IPS-18c (cell line): ENCODE measurements around the gene SLC25A24.
"Not testable (repeated sequence)": the region's sequence is repeated elsewhere in the genome, so short reads cannot be mapped to it uniquely, and the experiment has no call there.

Experiments
- H3K4me3 ChIP-seq: 2 replicates; pipeline ENCODE4 v1.7.0; 2013; ENCODE audit warnings: low read depth, mild to moderate bottlenecking, low read length, moderate library complexity; ENCODE audit not compliant: insufficient read depth
- H3K9me3 ChIP-seq: one replicate; pipeline ENCODE4 v1.6.1; 2013; ENCODE audit warnings: mild to moderate bottlenecking, low read length, moderate library complexity; ENCODE audit not compliant: control insufficient read depth, insufficient read depth

The SLC25A24 gene

DNA sequence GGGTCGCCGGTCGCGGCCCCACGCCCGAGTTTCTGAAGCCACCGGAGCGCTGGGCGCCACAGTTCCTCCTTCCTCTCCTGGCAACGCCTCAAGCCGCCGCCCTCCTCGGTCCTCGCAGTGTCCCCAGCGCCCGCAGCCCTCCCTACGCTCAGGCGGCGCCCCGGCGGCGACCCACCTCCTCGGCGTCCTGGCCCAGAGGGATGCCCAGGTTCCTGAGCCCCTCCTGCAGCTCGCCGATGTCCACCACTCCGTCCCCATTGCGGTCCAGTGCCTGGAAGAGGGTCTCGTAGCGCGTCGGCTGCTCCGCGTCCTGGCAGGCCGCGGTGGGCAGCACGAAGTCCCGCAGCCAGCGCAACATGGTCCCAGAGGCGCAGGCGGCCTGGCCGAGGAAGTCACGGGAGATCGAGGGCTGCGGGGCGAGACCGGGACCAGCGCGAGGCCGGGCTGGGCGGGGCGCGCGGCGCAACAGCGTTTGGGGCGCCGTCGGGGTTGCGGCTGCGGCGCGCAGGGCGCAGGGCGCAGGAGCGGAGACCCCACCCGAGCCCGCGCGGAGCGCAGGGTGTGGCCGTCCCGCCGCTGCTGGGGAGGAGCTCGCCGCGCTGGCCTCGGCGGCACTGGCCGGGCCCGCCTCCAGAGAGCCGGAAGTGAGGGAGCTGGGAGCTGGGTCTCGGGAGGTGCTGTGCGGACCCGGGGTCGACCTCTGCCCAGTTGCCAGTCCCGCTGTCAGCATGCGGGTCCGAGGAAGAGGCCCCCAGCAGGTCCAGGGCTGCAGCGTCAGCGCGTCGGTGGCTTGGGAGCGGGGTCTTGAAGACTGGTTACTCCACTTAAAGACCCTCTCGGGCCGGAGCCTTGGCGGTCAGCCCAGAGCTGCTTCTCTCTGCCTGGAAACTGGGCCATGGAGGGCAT lies at the start of gene SLC25A24:
TSS of gene SLC25A24 (minus strand) at position 563 of the 906 bp plus-strand sequence. CDS start at position 358, 205 bp downstream.
- H3K9me3 ChIP-seq, result peaks cover 2% of the 10 kb centered on the region

DNA sequence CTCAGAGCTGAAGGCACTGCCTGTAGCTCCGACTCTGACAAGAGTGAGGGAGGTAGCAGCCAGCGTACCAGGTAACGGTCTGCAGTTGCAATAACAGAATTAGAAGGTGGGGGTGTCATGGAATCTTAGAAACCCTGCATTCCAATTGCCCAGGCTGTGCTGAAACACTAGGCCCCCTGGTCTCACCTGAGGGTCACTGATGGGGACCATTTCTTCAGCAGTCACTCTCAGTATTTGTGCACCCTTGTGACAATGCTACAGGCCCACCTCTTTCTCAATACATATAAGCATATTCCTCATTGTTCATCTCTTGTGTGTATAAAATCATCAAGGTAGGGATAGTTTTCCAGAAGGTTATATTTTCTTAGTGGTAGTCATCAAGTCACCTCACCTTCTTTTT lies 43.8 kb upstream of the SLC25A24 start, which contains the start of gene NBPF4:
TSS of gene NBPF4 (minus strand) at position 101 of the 400 bp plus-strand sequence. CDS start 315 bp downstream, outside the sequence.
- not testable (repeated sequence) for H3K4me3 ChIP-seq, H3K9me3 ChIP-seq

More for the DNA sequence above, at the start of gene SLC25A24:
- H3K4me3 ChIP-seq, result peak within 1 kb of the TSS; percentile 87

DNA sequence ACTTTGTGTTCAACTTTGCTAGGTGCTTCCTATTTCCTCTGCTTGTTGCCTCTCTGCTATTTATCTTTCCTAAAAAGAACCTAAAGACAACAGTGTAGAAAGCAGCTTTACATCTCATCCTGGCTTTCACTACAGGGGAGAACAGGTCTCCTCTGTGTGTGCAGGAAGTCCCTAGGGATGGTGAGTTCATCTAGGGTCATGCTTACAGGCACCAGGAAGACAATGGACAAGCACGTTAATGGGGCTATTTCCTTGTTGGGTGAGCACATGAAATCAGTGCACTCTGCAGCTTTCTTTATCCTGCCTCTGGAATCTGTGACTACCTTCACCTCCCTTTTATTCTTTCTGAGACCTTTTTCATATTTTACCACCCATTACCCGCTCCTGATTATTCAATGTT lies 39.3 kb upstream of the SLC25A24 start:
- H3K9me3 ChIP-seq, H3K4me3 ChIP-seq: not testable (repeated sequence)

DNA sequence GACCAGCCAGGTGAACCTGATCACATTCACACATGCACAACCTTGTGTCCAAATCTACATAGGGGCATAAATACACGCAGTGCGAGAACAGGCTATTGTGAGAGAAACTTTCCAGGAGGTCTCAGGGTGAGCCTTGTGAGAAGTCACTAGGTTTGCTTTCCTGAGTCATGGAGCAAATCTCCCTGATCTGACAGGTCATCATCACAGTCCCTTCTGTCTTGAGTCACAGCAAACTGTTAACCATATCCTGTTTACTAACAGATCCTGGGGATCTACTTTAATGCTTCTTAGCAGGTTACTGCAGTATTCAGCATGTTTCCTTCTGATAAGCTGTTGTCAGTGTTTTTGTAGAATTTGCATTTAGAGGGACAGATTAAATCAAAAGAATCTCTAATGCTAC lies 35.2 kb upstream of the SLC25A24 start:
- not testable (repeated sequence) for H3K9me3 ChIP-seq, H3K4me3 ChIP-seq

DNA sequence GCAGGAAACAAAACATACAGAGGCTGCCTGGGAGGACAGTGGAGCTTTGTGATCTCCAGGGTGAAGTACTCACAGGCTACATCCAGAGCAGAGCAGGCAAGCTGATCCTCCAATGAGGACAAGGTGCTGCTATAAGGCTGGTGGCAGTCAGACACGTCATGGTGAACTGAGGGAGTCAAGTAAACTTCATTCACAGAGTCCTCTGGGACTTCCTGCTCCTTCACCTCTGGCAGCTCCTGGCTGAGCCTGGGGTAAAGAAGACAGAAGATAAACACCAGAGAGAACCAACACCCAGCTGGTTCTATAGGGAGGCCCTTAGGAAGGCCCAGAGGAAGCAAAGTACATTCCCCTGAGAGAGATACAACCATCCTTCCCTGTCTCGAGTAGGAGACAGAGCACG lies 32.0 kb upstream of the SLC25A24 start:
- not testable (repeated sequence) for H3K4me3 ChIP-seq

DNA sequence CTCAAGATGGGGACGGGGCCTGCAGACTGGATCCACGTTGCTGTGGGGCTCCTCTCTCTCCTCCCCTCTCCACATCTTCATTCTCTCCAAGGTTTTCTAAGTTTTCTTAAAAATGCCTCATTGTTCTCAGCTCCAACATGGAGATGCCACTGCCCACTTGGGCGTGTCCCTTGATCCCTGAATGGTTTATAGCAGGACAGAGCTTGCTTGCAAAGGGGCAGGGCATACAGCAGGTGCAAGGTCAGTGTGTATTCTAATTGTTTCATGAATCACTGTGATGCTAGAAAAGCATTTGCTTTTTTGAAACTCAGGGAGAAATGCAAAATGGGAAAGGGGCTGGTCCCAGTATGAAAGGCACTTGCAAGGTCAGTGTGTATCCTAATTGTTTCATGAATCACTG lies 29.8 kb upstream of the SLC25A24 start:
- H3K4me3 ChIP-seq, result not testable (repeated sequence)

More for the DNA sequence above, 32.0 kb upstream of the SLC25A24 start:
- H3K9me3 ChIP-seq, result not testable (repeated sequence)

DNA sequence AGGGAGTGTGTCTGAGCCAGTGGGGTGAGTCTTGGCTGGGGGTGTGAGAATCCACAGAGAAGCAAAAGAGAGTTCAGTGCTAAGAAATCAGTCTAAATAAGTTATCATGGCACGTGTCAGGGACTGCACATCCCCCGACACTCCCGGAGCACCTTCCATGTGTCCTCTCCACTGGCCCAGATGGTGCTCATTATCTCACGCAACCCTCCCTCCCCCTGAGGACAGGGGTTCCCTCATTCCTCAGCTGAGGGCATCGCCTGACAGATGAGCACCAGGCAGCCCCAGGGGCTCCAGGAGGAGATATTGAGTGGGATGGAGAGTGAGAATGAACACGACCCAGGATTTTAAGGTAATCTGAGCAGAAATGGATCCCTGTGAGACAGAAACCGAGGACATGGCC lies 27.6 kb upstream of the SLC25A24 start:
- H3K9me3 ChIP-seq, H3K4me3 ChIP-seq: not testable (repeated sequence)

More for the DNA sequence above, 29.8 kb upstream of the SLC25A24 start:
- not testable (repeated sequence) for H3K9me3 ChIP-seq

DNA sequence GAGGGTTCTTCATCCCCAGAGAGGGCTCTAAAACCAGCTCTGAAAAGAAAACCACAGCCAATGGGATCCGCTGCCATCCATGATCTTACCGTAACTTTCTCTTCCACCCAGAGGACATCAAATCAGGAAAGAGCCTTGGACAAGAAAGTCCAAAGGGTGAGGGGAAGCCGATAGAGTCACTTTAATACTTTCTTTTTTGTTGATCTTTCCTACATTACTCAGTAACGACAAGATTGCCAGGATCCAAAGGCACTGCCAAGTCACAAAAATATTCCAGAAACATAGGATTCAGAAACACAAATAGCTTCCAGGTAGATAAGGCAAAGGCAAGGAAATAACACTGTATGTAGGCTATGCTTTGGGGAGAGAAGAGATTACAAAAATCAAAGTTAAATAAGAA lies 26.7 kb upstream of the SLC25A24 start:
- H3K9me3 ChIP-seq, H3K4me3 ChIP-seq: not testable (repeated sequence)

DNA sequence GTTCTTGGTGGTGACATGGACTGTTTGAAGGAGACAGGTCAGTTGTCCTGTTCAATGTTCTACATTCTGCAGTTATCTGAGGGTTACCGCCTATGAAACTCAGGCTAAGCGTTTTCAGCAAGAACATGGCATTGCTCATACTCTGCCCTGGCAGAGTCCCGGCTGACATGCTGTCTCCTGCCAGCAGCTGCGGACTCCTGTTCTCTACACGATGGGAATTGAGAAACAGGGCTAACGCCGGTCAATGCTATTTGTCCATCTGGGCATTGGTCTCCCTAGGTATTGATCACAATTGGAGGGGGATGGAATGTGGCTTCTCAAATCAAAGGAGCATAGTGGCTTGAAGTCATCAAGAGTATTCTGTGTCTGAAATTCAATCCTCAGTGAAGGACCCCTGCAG lies 23.1 kb upstream of the SLC25A24 start:
- H3K9me3 ChIP-seq, H3K4me3 ChIP-seq: not testable (repeated sequence)

DNA sequence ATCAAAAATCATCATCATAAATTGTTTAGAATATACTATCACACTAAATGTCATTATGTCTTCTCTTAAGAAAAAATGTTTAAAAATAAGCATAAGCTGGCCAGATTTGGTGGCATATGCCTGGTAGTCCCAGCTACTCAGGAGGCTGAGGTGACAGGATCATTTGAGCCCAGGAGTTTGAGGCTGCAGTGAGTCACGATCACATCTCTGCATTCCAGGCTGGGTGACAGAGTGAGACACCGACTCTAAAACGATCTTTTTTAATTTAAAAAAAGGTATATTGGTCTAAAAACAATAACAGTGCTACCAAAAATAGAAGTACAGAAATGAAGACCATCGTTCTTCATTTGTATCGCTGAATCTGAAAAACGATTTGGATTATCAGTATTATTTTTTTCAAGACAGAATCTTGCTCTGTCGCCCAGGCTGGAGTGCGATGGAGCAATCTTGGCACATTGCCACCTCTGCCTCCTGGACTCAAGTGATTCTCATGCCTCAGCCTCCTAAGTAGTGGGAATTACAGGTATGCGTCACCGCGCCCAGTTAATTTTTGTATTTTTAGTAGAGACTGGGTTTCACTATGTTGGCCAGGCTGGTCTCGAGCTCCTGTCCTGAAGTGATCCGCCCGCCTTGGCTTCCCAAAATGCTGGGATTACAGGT lies 17.5 kb upstream of the SLC25A24 start:
- H3K4me3 ChIP-seq, H3K9me3 ChIP-seq: not testable (repeated sequence)

DNA sequence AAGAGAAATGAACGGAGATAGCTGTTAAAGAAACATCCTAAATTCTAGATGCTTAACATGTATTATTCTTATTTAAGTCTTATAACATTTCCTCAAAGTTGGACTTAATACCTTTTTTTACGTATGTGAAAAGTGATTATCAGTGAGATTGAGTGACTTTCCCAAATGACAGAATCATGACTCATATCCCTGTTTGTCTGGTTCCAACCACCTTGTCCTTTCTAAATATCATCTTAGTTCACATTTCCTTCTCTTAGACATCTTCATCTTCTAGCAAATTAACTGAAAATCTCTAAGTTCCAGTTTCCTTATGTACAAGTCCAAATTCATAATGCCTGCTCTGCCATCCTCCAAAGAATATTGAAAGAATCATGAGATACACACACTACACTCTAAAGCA lies 16.9 kb upstream of the SLC25A24 start:
- H3K4me3 ChIP-seq, H3K9me3 ChIP-seq: not testable (repeated sequence)

DNA sequence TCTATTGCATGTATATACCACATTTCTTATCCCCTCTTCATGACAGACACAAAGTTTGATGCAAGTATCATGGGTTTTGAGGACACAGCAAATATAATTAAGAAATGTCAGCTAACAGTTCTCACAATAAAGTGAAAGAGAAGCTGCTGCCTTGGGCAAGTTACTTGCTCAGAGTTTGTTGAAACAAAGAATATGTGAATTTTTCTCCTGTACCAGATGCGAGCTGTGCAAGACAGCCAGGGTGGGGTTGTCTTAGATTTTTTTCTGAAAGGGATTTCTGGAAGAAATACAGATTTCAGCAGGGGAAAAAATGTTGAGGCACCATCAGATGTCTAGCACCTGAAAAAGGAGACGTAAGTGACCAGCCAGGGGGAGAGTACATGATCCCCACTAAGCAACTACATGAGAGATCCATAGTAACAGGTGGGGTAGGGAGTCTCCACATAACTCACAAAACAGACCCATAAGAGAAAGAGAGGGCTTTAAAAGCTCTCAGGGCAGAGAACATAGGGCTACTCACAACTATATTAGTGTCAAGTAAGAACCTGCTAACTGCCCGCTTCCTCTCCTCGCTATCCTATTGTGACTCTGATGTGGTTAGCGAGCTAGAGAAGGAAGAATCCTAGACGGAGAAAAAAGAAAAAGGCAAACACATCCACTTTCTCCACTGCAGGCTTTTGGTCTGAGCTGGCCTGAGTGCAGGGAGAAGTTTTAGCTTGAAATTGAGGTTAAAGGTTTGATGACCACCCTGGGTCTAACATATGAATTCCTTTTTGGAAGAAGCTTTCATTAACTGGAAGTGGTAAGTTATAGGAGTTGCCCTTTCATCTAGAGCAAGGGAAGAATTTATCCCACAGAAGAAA lies 16.1 kb upstream of the SLC25A24 start:
- not testable (repeated sequence) for H3K9me3 ChIP-seq, H3K4me3 ChIP-seq

DNA sequence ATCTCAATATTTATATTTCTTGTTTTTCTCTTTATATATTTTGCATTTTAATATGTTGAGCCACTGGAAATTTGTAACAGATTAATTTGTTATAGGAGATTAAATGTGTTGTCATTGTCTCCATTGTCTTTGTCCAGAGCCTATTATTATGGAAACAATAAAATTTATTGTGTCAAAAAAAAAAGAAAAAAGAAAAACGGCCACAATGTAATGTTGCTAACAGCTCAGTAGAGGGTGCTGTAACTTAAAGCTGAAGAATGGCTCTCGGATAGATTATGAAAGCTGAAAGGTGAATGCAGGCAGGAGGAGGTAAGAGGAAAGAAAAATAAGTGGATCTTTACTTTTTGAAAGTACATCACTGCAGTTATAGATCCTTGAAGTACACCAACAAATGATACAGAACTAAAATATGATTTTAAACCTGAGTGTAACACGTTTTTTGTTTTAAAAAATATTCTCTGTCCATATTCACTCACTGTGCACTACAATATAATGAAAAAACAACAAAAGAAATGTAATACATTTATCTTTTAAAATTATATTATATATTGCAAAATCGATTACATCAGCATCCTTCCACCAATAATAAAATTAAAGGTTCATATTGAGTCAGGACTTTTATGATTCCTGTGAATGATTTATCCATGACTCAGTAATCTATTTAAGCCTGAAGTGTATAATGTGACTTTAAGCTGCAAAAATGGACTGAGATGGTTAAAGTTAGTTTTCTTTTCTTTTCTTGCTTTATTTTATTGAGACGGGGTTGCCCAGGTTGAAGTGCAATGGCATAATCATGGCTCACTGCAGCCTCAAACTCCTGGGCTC lies 14.7 kb upstream of the SLC25A24 start:
- not testable (repeated sequence) for H3K4me3 ChIP-seq, H3K9me3 ChIP-seq

DNA sequence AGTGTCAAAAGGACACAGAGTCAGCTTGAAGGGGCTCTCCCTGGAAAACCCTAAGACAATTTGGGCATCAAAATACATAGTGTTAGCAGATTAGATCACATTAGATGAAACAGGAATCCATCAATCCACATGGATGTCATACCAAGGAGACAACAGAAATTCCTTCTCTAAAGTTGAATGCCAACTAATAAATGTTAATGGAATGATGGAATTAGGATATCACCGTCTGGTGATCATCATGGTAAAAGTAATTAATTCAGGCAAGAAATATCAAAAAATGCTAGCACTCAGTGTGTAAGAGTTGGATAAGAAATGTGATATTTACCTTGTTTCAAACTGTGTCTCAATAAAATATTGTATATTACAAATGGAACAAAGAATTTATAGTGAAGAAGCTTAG lies 10.9 kb upstream of the SLC25A24 start:
- no peak overlapping the region for H3K4me3 ChIP-seq
- no peaks in the 10 kb centered on the region for H3K9me3 ChIP-seq

DNA sequence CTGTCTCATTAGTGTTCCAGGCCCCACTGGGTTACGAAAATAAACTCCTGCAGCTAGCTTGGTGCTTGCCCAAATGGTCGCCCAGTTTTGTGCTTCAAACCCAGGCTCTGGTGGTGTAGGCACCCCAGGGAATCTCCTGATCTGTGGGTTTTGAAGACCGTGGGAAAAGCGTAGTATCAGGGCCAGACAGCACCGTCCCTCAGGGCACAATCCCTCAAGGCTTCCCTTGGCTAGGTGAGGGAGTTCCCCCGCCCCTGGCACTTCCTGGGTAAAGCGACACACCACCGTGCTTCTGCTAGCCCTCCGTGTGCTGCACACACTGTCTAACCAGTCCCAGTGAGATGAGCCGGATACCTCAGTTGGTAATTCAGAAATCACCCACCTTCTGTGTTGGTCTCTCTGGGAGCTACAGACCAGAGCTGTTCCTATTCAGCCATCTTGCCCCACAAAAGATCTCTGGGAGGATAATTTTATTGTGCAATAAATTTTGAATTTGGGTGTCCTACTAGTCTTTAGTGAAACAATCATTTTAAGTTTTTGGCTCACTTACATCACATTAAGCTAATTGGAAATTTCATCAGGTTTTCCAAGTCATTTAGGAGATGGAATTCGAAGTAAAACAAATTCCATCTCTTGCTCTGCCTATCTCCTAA lies 9.4 kb upstream of the SLC25A24 start:
- Histone ChIP-seq H3K4me3 (no peak overlapping the region), H3K9me3 (no peaks in the 10 kb centered on the region)

DNA sequence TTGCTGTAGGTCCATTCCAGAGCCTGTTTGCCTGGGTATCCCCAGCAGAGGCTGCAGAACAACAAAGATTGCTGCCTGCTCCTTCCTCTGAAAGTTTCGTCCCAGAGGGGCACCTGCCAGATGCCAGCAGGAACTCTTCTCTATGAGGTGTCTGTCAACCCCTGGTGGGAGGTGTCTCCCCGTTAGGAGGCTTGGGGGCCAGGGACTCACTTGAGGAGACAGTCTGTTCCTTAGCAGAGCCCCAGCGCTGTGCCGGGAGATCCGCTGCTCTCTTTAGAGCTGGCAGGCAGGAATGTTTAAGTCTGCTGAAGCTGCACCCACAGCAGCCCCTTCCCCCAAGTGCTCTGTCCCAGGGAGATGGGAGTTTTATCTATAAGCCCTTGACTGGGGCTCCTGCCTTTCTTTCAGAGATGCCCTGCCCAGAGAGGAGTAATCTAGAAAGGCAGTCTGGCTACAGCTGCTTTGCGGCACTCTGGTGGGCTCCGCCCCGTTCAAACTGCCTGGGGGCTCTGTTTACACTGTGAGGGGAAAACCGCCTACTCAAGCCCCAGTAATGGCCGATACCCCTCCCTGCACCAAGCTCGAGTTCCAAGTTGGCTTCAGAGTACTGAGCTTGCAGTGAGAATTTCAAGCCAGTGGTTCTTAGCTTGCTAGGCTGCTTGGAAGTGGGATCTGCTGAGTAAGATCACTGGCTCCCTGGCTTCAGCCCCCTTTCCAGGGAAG lies 8.7 kb upstream of the SLC25A24 start:
- H3K4me3 ChIP-seq, result no peak overlapping the region

More for the DNA sequence above, 8.7 kb upstream of the SLC25A24 start:
- H3K9me3 ChIP-seq, result no peaks in the 10 kb centered on the region
